ENCODE measurements around the gene PRSS1.
"Not testable (repeated sequence)": the region's sequence is repeated elsewhere in the genome, so short reads cannot be mapped to it uniquely, and the experiment has no call there.

Gene PRSS1

GRCh38 chr7:142752376-142753225 is 3.3 kb downstream of the PRSS1 start:
- FAIRE-seq = no peak
- TF ChIP-seq POLR2AphosphoS5 (IDR thresholded peaks at IDR 0.05; ENCODE audit: low read depth, low read length) = no peak
- TF ChIP-seq POLR2A (IDR thresholded peaks at IDR 0.05; ENCODE audit: low read depth, low read length) = no peak
- TF ChIP-seq TAF1 (IDR thresholded peaks at IDR 0.05; ENCODE audit: borderline replicate concordance, low read depth, low read length) = no peak

DNA sequence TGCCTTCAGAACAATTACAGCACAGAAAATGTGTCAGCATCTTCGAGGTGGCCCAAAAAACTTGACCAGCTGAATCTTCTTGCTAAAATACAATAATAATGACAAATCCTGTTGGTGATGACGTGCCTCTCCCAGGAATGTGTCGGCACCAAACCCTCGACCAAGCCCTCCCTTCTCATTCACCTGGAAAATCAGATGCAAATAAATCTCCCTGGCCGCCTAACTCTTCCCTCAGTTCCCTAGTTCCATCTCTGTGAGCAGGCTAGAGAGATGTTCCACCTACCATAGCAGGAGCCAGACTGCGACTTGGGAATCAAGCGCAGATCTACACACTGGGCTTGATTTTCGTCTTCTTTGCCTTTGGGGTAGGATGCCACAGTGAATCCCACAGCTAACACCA is 4.1 kb downstream of the PRSS1 start:
- TF ChIP-seq TAF1 (IDR thresholded peaks at IDR 0.05; ENCODE audit: borderline replicate concordance, low read depth, low read length) (no peak), POLR2A (IDR thresholded peaks at IDR 0.05; ENCODE audit: low read depth, low read length) (no peak), POLR2AphosphoS5 (IDR thresholded peaks at IDR 0.05; ENCODE audit: low read depth, low read length) (no peak)
- no peak for DNase-seq (ENCODE audit: insufficient read length)
- FAIRE-seq = no peak

More at GRCh38 chr7:142752376-142753225, 3.3 kb downstream of the PRSS1 start:
- DNase-seq (ENCODE audit: insufficient read length) = no peak

- not testable (repeated sequence) for FAIRE-seq; DNase-seq (ENCODE audit: insufficient read length)
These were observed 4.7 kb downstream of the PRSS1 start for GRCh38 chr7:142753925-142754491.

DNA sequence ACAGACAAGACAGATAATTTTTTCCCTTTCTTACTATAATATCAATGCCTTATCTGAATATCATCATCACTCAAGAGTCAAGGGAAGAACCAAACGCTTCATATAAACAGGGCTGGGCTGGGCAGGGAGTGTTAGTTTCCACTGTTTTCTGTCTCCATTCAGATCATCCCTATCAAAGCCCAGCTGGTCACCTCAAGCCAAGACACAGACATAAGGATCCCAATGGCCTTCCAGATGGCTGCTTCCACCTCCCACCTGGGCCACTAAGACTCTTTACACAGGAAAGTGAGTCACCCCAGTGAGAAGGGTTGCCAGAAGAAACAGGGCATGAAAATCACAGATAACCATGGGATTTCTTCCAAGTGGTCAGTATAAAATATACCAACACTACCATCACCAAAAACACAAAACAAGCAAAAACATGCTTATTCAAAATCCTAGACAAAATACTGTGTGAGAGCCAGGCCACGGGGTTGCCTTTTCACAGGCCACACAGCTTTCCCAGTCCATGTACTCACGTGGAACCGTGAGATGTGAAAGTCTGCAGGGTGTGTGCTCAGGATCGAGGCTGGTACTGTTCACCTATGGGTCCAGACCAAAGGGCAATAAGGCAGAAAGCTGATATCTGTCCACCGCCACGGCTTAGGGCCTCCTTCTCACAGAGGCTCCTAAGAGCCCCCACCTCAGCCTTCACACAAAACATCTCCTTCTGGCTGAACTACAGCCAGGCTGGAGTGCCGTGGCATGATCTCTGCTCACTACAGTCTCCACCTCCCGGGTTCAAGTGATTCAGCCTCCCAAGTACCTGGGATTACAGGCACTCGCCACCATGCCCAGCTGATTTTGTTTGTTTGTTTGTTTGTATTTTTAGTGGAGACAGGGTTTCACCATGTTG is 5.7 kb downstream of the PRSS1 start:
- no peak for TF ChIP-seq POLR2AphosphoS5 (IDR thresholded peaks at IDR 0.05; ENCODE audit: low read depth, low read length)
- TF ChIP-seq TAF1 (IDR thresholded peaks at IDR 0.05; ENCODE audit: borderline replicate concordance, low read depth, low read length) = no peak
- no peak for TF ChIP-seq POLR2A (IDR thresholded peaks at IDR 0.05; ENCODE audit: low read depth, low read length)
- FAIRE-seq (no peak), DNase-seq (ENCODE audit: insufficient read length) (no peak)

DNA sequence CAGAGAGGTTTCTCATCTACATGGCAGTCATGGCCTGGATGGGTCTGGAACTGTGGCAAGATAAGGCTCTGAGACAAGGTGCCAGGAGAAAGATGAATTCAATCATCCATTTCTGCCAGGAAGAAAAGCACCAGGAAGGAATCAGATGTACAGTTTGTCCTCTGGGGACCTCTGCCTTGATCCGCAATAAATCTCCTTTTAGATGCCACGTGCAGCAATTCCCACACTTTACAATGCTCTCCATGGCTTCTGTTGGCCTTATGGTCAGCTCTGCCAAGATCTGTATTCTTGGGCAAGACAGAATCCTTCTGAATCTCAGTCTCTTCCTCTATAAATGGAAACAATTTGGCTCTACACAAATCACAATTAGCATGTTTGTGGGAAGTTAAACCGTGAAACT is 9.0 kb downstream of the PRSS1 start:
- not testable (repeated sequence) for FAIRE-seq; DNase-seq (ENCODE audit: insufficient read length)

DNA sequence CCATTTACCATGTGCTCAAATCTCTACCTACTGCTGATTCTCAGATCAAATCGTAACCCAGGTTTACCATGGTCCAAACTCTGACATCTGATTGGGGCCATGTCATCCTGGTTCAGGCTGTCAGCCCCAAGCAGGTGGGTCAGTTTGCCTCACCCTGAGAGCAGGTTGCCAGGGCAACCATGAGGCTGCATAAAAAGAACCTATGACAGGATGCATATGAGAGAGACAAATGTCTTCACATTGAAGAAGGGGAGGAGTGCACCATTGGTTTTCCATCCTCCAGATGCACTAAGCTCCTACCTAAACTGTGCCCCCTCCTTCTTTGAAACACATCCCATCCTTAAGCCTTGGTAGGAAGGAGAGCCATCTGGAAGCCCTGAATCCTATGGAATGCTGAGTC is 10.2 kb downstream of the PRSS1 start:
- DNase-seq (ENCODE audit: insufficient read length) (no peak), FAIRE-seq (no peak)
- TF ChIP-seq POLR2AphosphoS5 (IDR thresholded peaks at IDR 0.05; ENCODE audit: low read depth, low read length) (no peak), POLR2A (IDR thresholded peaks at IDR 0.05; ENCODE audit: low read depth, low read length) (no peak), TAF1 (IDR thresholded peaks at IDR 0.05; ENCODE audit: borderline replicate concordance, low read depth, low read length) (no peak)

- DNase-seq (ENCODE audit: insufficient read length) (no peak), FAIRE-seq (no peak)
These were observed 10.9 kb downstream of the PRSS1 start for GRCh38 chr7:142760071-142760642.

GRCh38 chr7:142761606-142762005 is 12.3 kb downstream of the PRSS1 start:
- not testable (repeated sequence) for DNase-seq (ENCODE audit: insufficient read length); FAIRE-seq

More at GRCh38 chr7:142760071-142760642, 10.9 kb downstream of the PRSS1 start:
- TF ChIP-seq POLR2AphosphoS5 (IDR thresholded peaks at IDR 0.05; ENCODE audit: low read depth, low read length) (no peak), TAF1 (IDR thresholded peaks at IDR 0.05; ENCODE audit: borderline replicate concordance, low read depth, low read length) (no peak), POLR2A (IDR thresholded peaks at IDR 0.05; ENCODE audit: low read depth, low read length) (no peak)

- TF ChIP-seq TAF1 (IDR thresholded peaks at IDR 0.05; ENCODE audit: borderline replicate concordance, low read depth, low read length) (no peak), POLR2A (IDR thresholded peaks at IDR 0.05; ENCODE audit: low read depth, low read length) (no peak), POLR2AphosphoS5 (IDR thresholded peaks at IDR 0.05; ENCODE audit: low read depth, low read length) (no peak)
- FAIRE-seq = no peak
- no peak for DNase-seq (ENCODE audit: insufficient read length)
These were observed 12.8 kb downstream of the PRSS1 start for GRCh38 chr7:142762104-142762503.

DNA sequence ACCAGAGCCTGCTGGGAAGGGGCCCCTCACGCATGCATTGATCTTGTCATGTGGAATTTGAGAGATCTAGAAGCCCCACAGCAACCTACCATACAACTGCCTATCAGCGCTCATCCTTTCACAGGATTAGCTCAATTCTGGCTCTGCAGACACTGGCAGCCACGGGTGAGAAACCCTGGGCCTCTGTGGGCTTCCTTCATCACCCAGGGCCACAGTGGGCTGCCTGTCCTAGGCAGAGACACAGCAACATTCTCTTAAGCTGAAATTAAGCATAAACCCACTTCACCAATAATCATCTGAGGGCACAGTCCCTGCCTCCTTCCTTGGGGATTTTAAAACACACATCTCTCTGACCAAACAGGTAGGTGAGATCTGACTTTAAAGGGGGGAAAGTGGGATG is 18.2 kb downstream of the PRSS1 start:
- no peak for TF ChIP-seq POLR2A (IDR thresholded peaks at IDR 0.05; ENCODE audit: low read depth, low read length)
- TF ChIP-seq POLR2AphosphoS5 (IDR thresholded peaks at IDR 0.05; ENCODE audit: low read depth, low read length) = no peak
- TF ChIP-seq TAF1 (IDR thresholded peaks at IDR 0.05; ENCODE audit: borderline replicate concordance, low read depth, low read length) = no peak
- no peak for DNase-seq (ENCODE audit: insufficient read length)
- no peak for FAIRE-seq

DNA sequence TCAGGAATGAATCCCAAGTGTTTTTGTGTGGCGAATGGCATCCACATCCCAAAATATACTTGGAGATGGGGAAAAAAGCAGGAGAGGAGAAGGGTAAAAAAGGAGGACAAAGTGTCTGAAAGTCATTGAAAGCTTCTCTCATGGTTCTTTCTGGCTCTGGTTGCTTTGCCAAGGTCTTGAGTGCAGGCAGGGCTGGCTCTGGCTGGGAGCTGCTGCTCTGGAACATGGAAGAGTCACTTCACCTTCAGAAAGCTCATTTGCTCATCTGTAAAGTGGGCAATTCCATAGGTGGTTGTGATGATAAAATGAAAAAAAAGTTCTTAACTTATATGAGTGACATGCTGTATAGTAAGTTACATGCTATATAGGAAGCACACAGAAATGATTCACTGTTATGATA is 18.6 kb downstream of the PRSS1 start:
- no peak for DNase-seq (ENCODE audit: insufficient read length)
- no peak for FAIRE-seq
- no peak for TF ChIP-seq TAF1 (IDR thresholded peaks at IDR 0.05; ENCODE audit: borderline replicate concordance, low read depth, low read length)
- TF ChIP-seq POLR2A (IDR thresholded peaks at IDR 0.05; ENCODE audit: low read depth, low read length) = no peak
- no peak for TF ChIP-seq POLR2AphosphoS5 (IDR thresholded peaks at IDR 0.05; ENCODE audit: low read depth, low read length)

- DNase-seq (ENCODE audit: insufficient read length); FAIRE-seq: not testable (repeated sequence)
These were observed 19.6 kb downstream of the PRSS1 start for GRCh38 chr7:142768885-142769284.
